Natural killer cell (primary cell): ENCODE data around the gene TMEM53. TPM values are rescaled to one million over a fixed set of nuclear protein-coding genes. Genes with fewer than 3 reads are reported as not detected.

Source experiments
- ATAC-seq, 3 donors: fragments of 150-1000 bp in 2 of 3; fragments of 200-7000 bp in 1 of 3; cut with Tn5 transposase; 1 replicate in 1 of 3; 2 replicates in 2 of 3; pipeline ENCODE4 v1.10.0; 2021; ENCODE audit warnings: mild to moderate bottlenecking in 2 of 3, moderate library complexity in 2 of 3
- DNase-seq, 2 donors: peaks; one replicate each; pipeline versions ENCODE4 v3.0.0 to v3.0.0-alpha.2; 2013 to 2021; ENCODE audit warnings: mixed read lengths in 1 of 2
- H3K27ac ChIP-seq: one replicate; pipeline ENCODE4 v1.5.1; 2013; ENCODE audit warnings: mild to moderate bottlenecking, low read length
- H3K27me3 ChIP-seq: one replicate; pipeline ENCODE4 v1.6.1; 2013; ENCODE audit warnings: low read length; ENCODE audit not compliant: control insufficient read depth, insufficient read depth
- H3K36me3 ChIP-seq: one replicate; pipeline ENCODE4 v1.6.1; 2013; ENCODE audit warnings: low read length; ENCODE audit not compliant: control insufficient read depth, insufficient read depth
- H3K4me1 ChIP-seq: one replicate; pipeline ENCODE4 v1.6.1; 2013; ENCODE audit warnings: low read length; ENCODE audit not compliant: control insufficient read depth, insufficient read depth
- H3K4me3 ChIP-seq: one replicate; pipeline ENCODE4 v1.5.1; 2013; ENCODE audit warnings: low read length
- H3K9me3 ChIP-seq: one replicate; pipeline ENCODE4 v1.6.1; 2013; ENCODE audit warnings: low read length; ENCODE audit not compliant: control insufficient read depth, insufficient read depth
- H3K27ac Mint-ChIP-seq, 2 donors: one replicate each; pipeline ENCODE4 v1.8.0; 2022; ENCODE audit warnings: mild to moderate bottlenecking in 2 of 2, mixed read lengths in 2 of 2, moderate library complexity in 1 of 2
- H3K27me3 Mint-ChIP-seq, 2 donors: one replicate each; pipeline ENCODE4 v1.8.0; 2022; ENCODE audit warnings: low read depth in 2 of 2, mixed read lengths in 2 of 2
- H3K36me3 Mint-ChIP-seq: one replicate; pipeline ENCODE4 v1.8.0; 2022; ENCODE audit warnings: mixed read lengths
- H3K4me1 Mint-ChIP-seq, 2 donors: one replicate each; pipeline ENCODE4 v1.8.0; 2022; ENCODE audit warnings: mixed read lengths in 2 of 2
- H3K4me3 Mint-ChIP-seq: one replicate; pipeline ENCODE4 v1.8.0; 2022; ENCODE audit warnings: mild to moderate bottlenecking, moderate library complexity, mixed read lengths
- H3K9me3 Mint-ChIP-seq, 2 donors: one replicate each; pipeline ENCODE4 v1.8.0; 2022; ENCODE audit warnings: mixed read lengths in 2 of 2
- WGBS: methylation state at CpG from one replicate; pipeline ENCODE4 v1.1.7; 2013; ENCODE audit warnings: missing lambda C conversion rate; ENCODE audit not compliant: insufficient coverage; 5-methylcytosine and 5-hydroxymethylcytosine counted together
- intact Hi-C: fragments of 100-400 bp; cut with micrococcal nuclease; formaldehyde crosslinking; loops from one replicate; pipeline ENCODE4 v1.14.2; 2022
- total RNA-seq, 4 donors: library from RNA; stranded (reverse); fragments of 120-200 nt in 1 of 4; gene quantifications; one replicate each; pipeline versions ENCODE4 v1.2.3 to v1.2.4, GENCODE V29; 2013 to 2022
- TF ChIP-seq, protein P1 (sequence below): fragments of 200-600 bp; IDR thresholded peaks from one replicate; pipeline ENCODE4 v1.8.0; 2022; ENCODE audit warnings: antibody characterized with exemption

The TMEM53 gene
- total RNA-seq, 3 donors from 2014 or later (not counting 1 experiment from before 2014, with no cell fraction given) = 2.2 to 3.8 (median 3.3) TPM

DNA sequence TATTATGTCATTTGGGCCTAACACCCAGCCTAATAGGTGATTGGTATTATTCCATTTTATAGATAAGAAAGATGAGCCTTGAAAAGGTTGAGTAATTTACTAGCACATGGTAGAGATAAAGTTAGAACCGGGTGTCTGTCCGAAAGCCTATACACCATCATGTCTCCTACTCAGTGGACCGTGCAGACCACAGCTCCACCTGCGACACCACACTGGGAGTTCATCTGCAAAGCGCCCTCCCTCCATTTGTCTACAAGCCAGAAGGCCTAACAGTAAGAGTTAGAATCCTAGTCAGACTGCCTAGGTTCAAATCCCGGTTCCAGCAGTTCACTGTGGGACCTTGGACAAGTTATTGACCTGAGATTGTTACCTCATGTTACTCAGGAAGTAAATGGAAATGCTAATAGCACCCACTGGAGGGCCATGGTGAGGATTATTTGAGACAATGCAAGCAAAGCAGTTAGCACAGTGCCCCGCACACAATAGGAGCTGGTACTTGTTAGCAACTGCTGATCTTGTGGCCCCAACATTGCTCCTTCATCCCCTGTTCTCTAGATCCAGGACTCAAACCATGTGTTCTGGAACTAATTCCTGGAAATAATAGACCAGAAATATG is 20.7 kb upstream of the TMEM53 start:
- no peaks in the 10 kb centered on the region for H3K36me3 ChIP-seq
- no peaks in the 10 kb centered on the region for H3K27me3 ChIP-seq
- no peak overlapping the region for H3K4me3 Mint-ChIP-seq
- H3K27me3 Mint-ChIP-seq = no peaks in the 10 kb centered on the region
- TF ChIP-seq, protein P1, sequence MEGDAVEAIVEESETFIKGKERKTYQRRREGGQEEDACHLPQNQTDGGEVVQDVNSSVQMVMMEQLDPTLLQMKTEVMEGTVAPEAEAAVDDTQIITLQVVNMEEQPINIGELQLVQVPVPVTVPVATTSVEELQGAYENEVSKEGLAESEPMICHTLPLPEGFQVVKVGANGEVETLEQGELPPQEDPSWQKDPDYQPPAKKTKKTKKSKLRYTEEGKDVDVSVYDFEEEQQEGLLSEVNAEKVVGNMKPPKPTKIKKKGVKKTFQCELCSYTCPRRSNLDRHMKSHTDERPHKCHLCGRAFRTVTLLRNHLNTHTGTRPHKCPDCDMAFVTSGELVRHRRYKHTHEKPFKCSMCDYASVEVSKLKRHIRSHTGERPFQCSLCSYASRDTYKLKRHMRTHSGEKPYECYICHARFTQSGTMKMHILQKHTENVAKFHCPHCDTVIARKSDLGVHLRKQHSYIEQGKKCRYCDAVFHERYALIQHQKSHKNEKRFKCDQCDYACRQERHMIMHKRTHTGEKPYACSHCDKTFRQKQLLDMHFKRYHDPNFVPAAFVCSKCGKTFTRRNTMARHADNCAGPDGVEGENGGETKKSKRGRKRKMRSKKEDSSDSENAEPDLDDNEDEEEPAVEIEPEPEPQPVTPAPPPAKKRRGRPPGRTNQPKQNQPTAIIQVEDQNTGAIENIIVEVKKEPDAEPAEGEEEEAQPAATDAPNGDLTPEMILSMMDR = no peak
- peak overlapping the region; percentile 91 to 96 for H3K27ac Mint-ChIP-seq
- ATAC-seq = no peak
- intact Hi-C loops = no loop called here
- H3K9me3 ChIP-seq = no peaks in the 10 kb centered on the region
- DNase-seq = no peak
- H3K27ac ChIP-seq = no peak overlapping the region
- H3K9me3 Mint-ChIP-seq = no peaks in the 10 kb centered on the region
- 77% methylated on average over 7 of the region's 7 CpGs for WGBS
- H3K4me1 Mint-ChIP-seq = peaks cover 26 to 29% of the 10 kb centered on the region in 2 donors
- H3K4me3 ChIP-seq = no peak overlapping the region
- peaks cover 31% of the 10 kb centered on the region for H3K4me1 ChIP-seq
- H3K36me3 Mint-ChIP-seq = no peaks in the 10 kb centered on the region

DNA sequence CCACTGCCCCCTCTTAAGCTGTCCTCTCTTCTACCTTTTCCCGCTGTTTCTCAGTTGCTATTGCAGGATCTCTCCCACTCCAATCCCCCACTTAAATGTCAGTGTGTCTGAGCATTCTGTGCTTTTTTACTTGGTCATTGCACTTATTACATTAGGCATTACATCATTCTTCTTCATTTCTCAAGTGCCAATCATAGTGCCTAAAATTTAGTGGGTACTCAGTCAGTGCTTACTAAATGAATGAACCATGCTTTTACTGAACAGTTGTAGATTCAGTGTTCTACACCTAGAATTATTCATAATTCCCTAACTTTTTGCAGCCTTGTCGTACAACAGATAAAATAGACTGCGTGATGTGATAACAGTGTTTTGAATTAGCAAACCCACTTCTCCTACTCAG is 19.6 kb upstream of the TMEM53 start:
- 100% methylated on average over 1 of the region's 3 CpGs for WGBS
- Mint-ChIP-seq H3K9me3 (no peaks in the 10 kb centered on the region), H3K36me3 (no peaks in the 10 kb centered on the region), H3K4me3 (no peak overlapping the region), H3K27me3 (no peaks in the 10 kb centered on the region), H3K4me1 (peaks cover 26 to 29% of the 10 kb centered on the region in 2 donors), H3K27ac (no peak overlapping the region)
- no peaks in the 10 kb centered on the region for H3K9me3 ChIP-seq
- H3K27me3 ChIP-seq = no peaks in the 10 kb centered on the region
- H3K4me3 ChIP-seq = no peak overlapping the region
- DNase-seq = no peak
- H3K4me1 ChIP-seq = peaks cover 31% of the 10 kb centered on the region
- intact Hi-C loops = no loop called here
- TF ChIP-seq, protein P1 = no peak
- no peaks in the 10 kb centered on the region for H3K36me3 ChIP-seq
- ATAC-seq = no peak
- no peak overlapping the region for H3K27ac ChIP-seq

DNA sequence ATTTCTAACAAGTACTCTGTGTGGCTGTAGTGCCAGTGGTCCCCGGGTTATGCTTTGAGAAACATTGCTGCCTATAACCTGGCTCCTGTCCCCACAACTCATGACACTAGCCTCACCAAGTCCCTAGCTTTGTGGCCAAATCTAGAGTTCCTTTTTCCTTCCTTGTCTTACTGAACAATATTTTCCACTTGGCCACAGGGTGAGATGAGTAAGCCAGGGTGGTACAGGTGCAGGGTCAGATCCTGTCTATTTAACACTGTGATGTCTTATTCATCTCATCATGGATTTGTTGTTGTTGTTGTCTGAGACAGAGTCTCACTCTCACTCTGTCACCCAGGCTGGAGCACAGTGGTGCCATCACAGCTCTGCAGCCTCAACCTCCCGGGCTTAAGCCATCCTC is 18.9 kb upstream of the TMEM53 start:
- Mint-ChIP-seq H3K9me3 (no peaks in the 10 kb centered on the region), H3K27ac (no peak overlapping the region), H3K4me3 (no peak overlapping the region), H3K27me3 (no peaks in the 10 kb centered on the region), H3K36me3 (no peaks in the 10 kb centered on the region), H3K4me1 (peaks cover 26 to 29% of the 10 kb centered on the region in 2 donors)
- ATAC-seq = no peak
- no peaks in the 10 kb centered on the region for H3K36me3 ChIP-seq
- DNase-seq = no peak
- TF ChIP-seq, protein P1 = no peak
- H3K4me3 ChIP-seq = no peak overlapping the region
- no peak overlapping the region for H3K27ac ChIP-seq
- peaks cover 28% of the 10 kb centered on the region for H3K4me1 ChIP-seq
- H3K27me3 ChIP-seq = no peaks in the 10 kb centered on the region
- H3K9me3 ChIP-seq = no peaks in the 10 kb centered on the region
- intact Hi-C loops = no loop called here
- 74% methylated on average over 1 of the region's 2 CpGs for WGBS

DNA sequence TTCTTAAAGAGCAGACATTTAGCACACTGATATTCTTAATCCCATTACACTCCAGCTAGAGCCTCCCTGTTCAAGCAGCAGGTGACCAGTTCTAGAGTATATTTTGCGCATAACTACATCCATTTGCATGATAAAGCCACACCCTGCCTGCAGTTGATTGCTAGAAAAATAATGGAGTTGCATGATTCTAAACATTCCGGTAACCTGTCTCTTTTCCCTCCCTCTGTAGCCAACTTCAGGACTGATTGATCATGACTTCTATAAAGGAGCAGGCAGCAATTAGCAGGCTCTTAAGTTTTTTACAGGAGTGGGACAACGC is 15.1 kb upstream of the TMEM53 start:
- no peaks in the 10 kb centered on the region for H3K27me3 ChIP-seq
- H3K4me3 Mint-ChIP-seq = no peak overlapping the region
- H3K4me3 ChIP-seq = no peak overlapping the region
- DNase-seq (no peak), ATAC-seq (no peak)
- intact Hi-C loops = no loop called here
- H3K27me3 Mint-ChIP-seq = no peaks in the 10 kb centered on the region
- TF ChIP-seq, protein P1 = no peak
- no peaks in the 10 kb centered on the region for H3K4me1 Mint-ChIP-seq
- H3K27ac ChIP-seq = no peak overlapping the region
- H3K27ac Mint-ChIP-seq = no peak overlapping the region
- H3K9me3 ChIP-seq = no peaks in the 10 kb centered on the region
- no peaks in the 10 kb centered on the region for H3K36me3 ChIP-seq
- no peaks in the 10 kb centered on the region for H3K36me3 Mint-ChIP-seq
- WGBS = 94% methylated on average over 2 of the region's 3 CpGs
- no peaks in the 10 kb centered on the region for H3K9me3 Mint-ChIP-seq
- no peaks in the 10 kb centered on the region for H3K4me1 ChIP-seq
